K562 (cell line): Measurements from ENCODE around the gene ANKS4B. TPM values are rescaled to one million over a fixed set of nuclear protein-coding genes. Genes with fewer than 3 reads are reported as not detected.
A peak's percentile ranks its signal among the peaks of the same experiment; 100 is the strongest.

Source experiments
- ATAC-seq: fragments of 200-7000 bp; cut with Tn5 transposase; 3 replicates; pipeline ENCODE4 v1.9.1; 2020; ENCODE audit warnings: moderate library complexity
- BruUV-seq: library from RNA; stranded (reverse); fragments of 400-500 nt; replicated peaks from 2 replicates; lab custom pipeline; 2021; lab: Mats Ljungman, UMichigan
- CTCF ChIA-PET: fragments of 300-600 bp; formaldehyde crosslinking; extraction: SDS; loops from one replicate; lab custom pipeline; 2021; ENCODE audit warnings: low intra/inter-chr PET ratio; lab: Yijun Ruan, JAX
- POLR2A ChIA-PET: fragments of 300-600, 350-650 bp; sonication (Branson Sonifier 250); formaldehyde crosslinking; extraction: SDS; loops from one replicate; lab custom pipeline; 2021; ENCODE audit warnings: antibody characterized with exemption, inconsistent platforms; lab: Yijun Ruan, JAX
- DNase-seq, 4 experiments: peaks; one replicate each; pipeline versions ENCODE4 v3.0.0 to v3.0.0-alpha.2; 2011 to 2018; ENCODE audit warnings: low spot score in 3 of 4, mixed read lengths in 3 of 4; ENCODE audit errors: extremely low read depth in 1 of 4
- FAIRE-seq: peaks from 2 replicates; lab custom pipeline; 2011; peaks lifted over from hg19 to GRCh38; lab: Jason Lieb, UNC
- H2AFZ ChIP-seq: 2 replicates; pipeline ENCODE4 v1.6.0; 2011; ENCODE audit warnings: low read depth, low read length, control low read depth, inconsistent platforms
- H3K27ac ChIP-seq: fragments of 200-600 bp; 3 replicates; pipeline ENCODE4 v1.8.0; 2011; ENCODE audit warnings: low read depth, mild to moderate bottlenecking, control low read depth, inconsistent platforms, low read length, moderate library complexity, mixed read lengths; ENCODE audit errors: extremely low read depth
- H3K27me3 ChIP-seq, 2 experiments: fragments of 300-600 bp in 1 of 2; 2 replicates in 1 of 2; 3 replicates in 1 of 2; pipeline versions ENCODE4 v1.6.0 to v1.8.0; 2011; ENCODE audit warnings: inconsistent platforms in 2 of 2, low read length in 2 of 2, mild to moderate bottlenecking in 1 of 2, mixed read lengths in 1 of 2, moderate library complexity in 1 of 2; ENCODE audit not compliant: control insufficient read depth in 2 of 2, insufficient read depth in 2 of 2
- H3K36me3 ChIP-seq: fragments of 300-600 bp; 3 replicates; pipeline ENCODE4 v1.8.0; 2011; ENCODE audit warnings: mild to moderate bottlenecking, low read length, inconsistent platforms; ENCODE audit not compliant: control insufficient read depth, insufficient read depth
- H3K4me1 ChIP-seq, 2 experiments: fragments of 200-600 bp in 1 of 2; replicated peaks in 1 of 2; 2 replicates in 1 of 2; 3 replicates in 1 of 2; pipeline versions ENCODE4 v1.5.1 to v1.8.0; 2011; ENCODE audit warnings: inconsistent platforms in 2 of 2, low read length in 2 of 2, mild to moderate bottlenecking in 1 of 2, mixed read lengths in 1 of 2, moderate library complexity in 1 of 2; ENCODE audit not compliant: control insufficient read depth in 2 of 2, insufficient read depth in 2 of 2
- H3K4me2 ChIP-seq: 2 replicates; pipeline ENCODE4 v1.6.1; 2011; ENCODE audit warnings: low read length, control low read depth, inconsistent platforms, mixed read lengths; ENCODE audit not compliant: insufficient read depth
- H3K4me3 ChIP-seq: fragments of 200-600 bp; sonication (generic), shearing (Covaris generic); 2 replicates; pipeline ENCODE4 v1.5.1; 2016; ENCODE audit warnings: control low read depth, inconsistent platforms
- H3K79me2 ChIP-seq: fragments of 200-600 bp; 3 replicates; pipeline ENCODE4 v1.8.0; 2011; ENCODE audit warnings: low read length, inconsistent platforms; ENCODE audit not compliant: control insufficient read depth, insufficient read depth
- H3K9ac ChIP-seq, 2 experiments: 2 replicates each; pipeline versions ENCODE4 v1.6.0 to v1.6.1; 2011; ENCODE audit warnings: low read depth in 2 of 2, low read length in 2 of 2, control low read depth in 1 of 2, inconsistent platforms in 1 of 2, mild to moderate bottlenecking in 1 of 2, mixed read lengths in 1 of 2; ENCODE audit not compliant: insufficient read depth in 1 of 2
- H3K9me1 ChIP-seq: one replicate; pipeline ENCODE4 v1.6.0; 2011; ENCODE audit warnings: inconsistent platforms, mild to moderate bottlenecking, low read length, moderate library complexity; ENCODE audit not compliant: control insufficient read depth, insufficient read depth
- H3K9me3 ChIP-seq: replicated peaks from 2 replicates; pipeline ENCODE4 v1.5.1; 2011; ENCODE audit warnings: low read depth, low read length, inconsistent platforms; ENCODE audit not compliant: control insufficient read depth, insufficient read depth
- H4K20me1 ChIP-seq: replicated peaks from 2 replicates; pipeline ENCODE4 v1.6.1; 2011; ENCODE audit warnings: low read length, inconsistent platforms, mixed read lengths; ENCODE audit not compliant: control insufficient read depth, insufficient read depth
- CBX1 ChIP-seq: sonication (generic); IDR thresholded peaks from 2 replicates; pipeline ENCODE4 v1.6.1; 2016; ENCODE audit warnings: antibody characterized with exemption, low read depth, mild to moderate bottlenecking
- RBM25 ChIP-seq: fragments of 200-400 bp; formaldehyde crosslinking; IDR thresholded peaks from 2 replicates; pipeline ENCODE4 v1.6.1; 2018; ENCODE audit warnings: low read length, low read depth, moderate library complexity; ENCODE audit not compliant: severe bottlenecking
- WGBS: fragments of 100-300 bp; shearing (Covaris generic); methylation state at CpG from one replicate; pipeline ENCODE4 v1.1.6; 2016; ENCODE audit warnings: low coverage, mixed read lengths; ENCODE audit not compliant: insufficient coverage; ENCODE audit errors: missing lambda C conversion rate; 5-methylcytosine and 5-hydroxymethylcytosine counted together
- in situ Hi-C: fragments of 300-500 bp; cut with MboI; formaldehyde crosslinking; loops from 4 replicates; pipeline ENCODE4 v1.15.0; 2018; ENCODE audit warnings: inconsistent platforms, mixed read lengths
- intact Hi-C: fragments of 100-400 bp; cut with micrococcal nuclease; formaldehyde crosslinking; loops from 2 replicates; pipeline ENCODE4 v1.14.2; 2022
- polyA plus RNA-seq, 8 experiments: library from polyadenylated mRNA; depleted of rRNA in 4 of 8; stranded (reverse) in 5 of 8; unstranded in 3 of 8; fragments of >200 nt; fragmentation: Nextera tagmentation in 2 of 8; fragmentation: Illumina TruSeq in 1 of 8; extraction: Ambion mirVana in 2 of 8; extraction: Trizol in 1 of 8; gene quantifications; 2 replicates each; pipeline versions ENCODE4 v1.2.1 to v1.2.3, GENCODE V29; 2011 to 2014; ENCODE audit warnings: inconsistent platforms in 1 of 8, missing spikeins in 1 of 8
- total RNA-seq, 7 experiments: library from RNA; depleted of rRNA in 6 of 7; stranded (reverse); fragments of >200 nt in 6 of 7; fragmentation: Illumina TruSeq in 2 of 7; extraction: Trizol in 2 of 7; gene quantifications; 2 replicates each; pipeline versions ENCODE4 v1.2.1 to v1.2.3, GENCODE V29; 2011 to 2021; ENCODE audit warnings: low replicate concordance in 1 of 7
- TF ChIP-seq, protein P1 (sequence below): fragments of 450-650 bp; IDR thresholded peaks from 2 replicates; pipeline ENCODE4 v1.6.1; 2017; ENCODE audit warnings: antibody characterized with exemption

Gene ANKS4B
- total and polyA plus RNA-seq, 9 of the 15 experiments (the other 6 are each of a cell fraction or from before 2014, with no cell fraction given): not detected

DNA sequence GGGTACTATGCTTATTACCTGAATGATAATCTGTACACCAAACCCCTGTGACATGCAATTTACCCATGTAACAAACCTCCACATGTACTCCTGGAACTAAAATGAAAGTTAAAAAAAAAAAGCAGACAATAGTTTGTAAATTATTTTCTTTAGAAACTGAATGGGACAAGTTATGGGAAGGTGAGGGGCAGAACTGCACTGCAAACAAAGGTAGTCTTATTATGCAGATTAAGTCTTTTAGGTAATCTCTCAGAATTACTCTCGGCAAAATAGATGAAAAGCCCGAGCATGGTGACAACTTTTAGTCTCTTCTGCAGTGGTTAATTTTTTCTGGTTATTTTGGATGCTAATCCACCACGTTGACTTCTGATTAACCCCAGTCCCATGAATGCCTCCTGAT is 49.5 kb upstream of the ANKS4B start:
- no peak overlapping the region for H3K9ac ChIP-seq
- no peaks in the 10 kb centered on the region for H3K9me1 ChIP-seq
- H3K79me2 ChIP-seq: no peaks in the 10 kb centered on the region
- no peaks in the 10 kb centered on the region for H3K27me3 ChIP-seq
- H3K9me3 ChIP-seq: 0 out of 2 replicates have a peak, but pooled peaks cover 3% of the 10 kb centered on the region
- no peak for FAIRE-seq
- TF ChIP-seq, protein P1, sequence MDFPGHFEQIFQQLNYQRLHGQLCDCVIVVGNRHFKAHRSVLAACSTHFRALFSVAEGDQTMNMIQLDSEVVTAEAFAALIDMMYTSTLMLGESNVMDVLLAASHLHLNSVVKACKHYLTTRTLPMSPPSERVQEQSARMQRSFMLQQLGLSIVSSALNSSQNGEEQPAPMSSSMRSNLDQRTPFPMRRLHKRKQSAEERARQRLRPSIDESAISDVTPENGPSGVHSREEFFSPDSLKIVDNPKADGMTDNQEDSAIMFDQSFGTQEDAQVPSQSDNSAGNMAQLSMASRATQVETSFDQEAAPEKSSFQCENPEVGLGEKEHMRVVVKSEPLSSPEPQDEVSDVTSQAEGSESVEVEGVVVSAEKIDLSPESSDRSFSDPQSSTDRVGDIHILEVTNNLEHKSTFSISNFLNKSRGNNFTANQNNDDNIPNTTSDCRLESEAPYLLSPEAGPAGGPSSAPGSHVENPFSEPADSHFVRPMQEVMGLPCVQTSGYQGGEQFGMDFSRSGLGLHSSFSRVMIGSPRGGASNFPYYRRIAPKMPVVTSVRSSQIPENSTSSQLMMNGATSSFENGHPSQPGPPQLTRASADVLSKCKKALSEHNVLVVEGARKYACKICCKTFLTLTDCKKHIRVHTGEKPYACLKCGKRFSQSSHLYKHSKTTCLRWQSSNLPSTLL: no peak
- TF ChIP-seq CBX1 (no peak), RBM25 (peak; percentile 18)
- TF ChIP-seq, all 486 proteins: peak for 1
- POLR2A ChIA-PET: no interaction called here
- ATAC-seq (no peak), DNase-seq (no peak)
- intact Hi-C loops (loop anchor here (10.0 kb wide), 1 partner anchor 1141 kb away; no protein-coding TSS in a partner anchor), in situ Hi-C loops (loop anchor here (10.0 kb wide), 1 partner anchor 1511 kb away; no protein-coding TSS in a partner anchor)
- Histone ChIP-seq H4K20me1 (peaks cover 3% of the 10 kb centered on the region; the same call in 1 of the 2 replicates), H3K4me1 (peaks cover 5 to 8% of the 10 kb centered on the region in 2 experiments; a peak in 3 of 5 replicates), H3K36me3 (peaks cover 5% of the 10 kb centered on the region; the same call in 2 of the 3 replicates), H3K27ac (no peak overlapping the region), H3K4me2 (no peak overlapping the region), H2AFZ (no peak overlapping the region), H3K4me3 (no peak overlapping the region)
- WGBS: 26% methylated on average over 3 of the region's 3 CpGs
- BruUV-seq: no TSS peak
- CTCF ChIA-PET: no interaction called here
